Measurements from ENCODE around the gene IL1RN. TPM values are rescaled to one million over a fixed set of nuclear protein-coding genes. Genes with fewer than 3 reads are reported as not detected.

Gene IL1RN
- total and polyA plus RNA-seq, 10 of the 15 experiments (the other 5 are each of a cell fraction or from before 2014, with no cell fraction given), result 0.04 TPM; not detected in 7

DNA sequence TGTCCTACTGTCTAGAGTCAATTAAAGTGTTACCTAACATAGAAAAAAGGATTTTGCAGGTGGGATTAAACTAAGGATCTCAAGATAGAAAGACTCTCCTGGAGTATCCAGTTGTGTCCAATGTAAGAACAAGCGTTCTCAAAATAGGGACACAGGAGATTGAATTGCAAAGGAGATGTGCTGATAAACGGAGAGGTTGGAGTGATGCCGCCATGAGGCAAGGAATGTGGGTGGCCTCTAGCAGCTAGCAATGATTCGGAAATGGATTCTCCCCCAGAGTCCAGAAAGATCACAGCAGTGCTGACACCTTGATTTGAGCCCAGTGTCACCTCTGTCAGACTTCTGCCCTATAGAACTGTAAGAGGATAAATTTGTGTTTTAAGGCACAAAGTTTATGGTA, 24.1 kb upstream of the IL1RN start:
- no peaks in the 10 kb centered on the region; the same call in 2 of the 3 replicates for H3K9me3 ChIP-seq (replicated peaks; ENCODE audit: control insufficient read depth, insufficient read depth, low read length)
- H3K79me2 ChIP-seq (ENCODE audit: control insufficient read depth, insufficient read depth, low read length), result no peaks in the 10 kb centered on the region
- no peak overlapping the region for H3K4me2 ChIP-seq (ENCODE audit: control insufficient read depth, insufficient read depth)
- H4K20me1 ChIP-seq (ENCODE audit: control insufficient read depth, insufficient read depth), result no peaks in the 10 kb centered on the region
- H3K27ac ChIP-seq (ENCODE audit: control insufficient read depth, insufficient read depth), result no peak overlapping the region
- TF ChIP-seq CBFB (IDR thresholded peaks at IDR 0.05; ENCODE audit: low read depth) (no peak), KLF5 (IDR thresholded peaks at IDR 0.05; ENCODE audit: partially characterized antibody) (no peak)
- ChIA-PET SMC1A (ENCODE audit: uncharacterized antibody, unreplicated experiment) (no interaction called here), CTCF (no interaction called here), RAD21 (ENCODE audit: unreplicated experiment) (no interaction called here), POLR2A (no interaction called here)
- no peak for FAIRE-seq
- intact Hi-C loops (cut with micrococcal nuclease; ENCODE audit: unreplicated experiment), result no loop called here
- WGBS (ENCODE audit: insufficient coverage, insufficient replicate concordance, low lambda C conversion rate, missing lambda C conversion rate), result 40% methylated on average over 4 of the region's 4 CpGs
- no peak for ATAC-seq
- in situ Hi-C loops (cut with MboI), result no loop called here
- no peak overlapping the region for H3K9ac ChIP-seq (ENCODE audit: control insufficient read depth, insufficient read depth, low read length)
- no peak for DNase-seq (ENCODE audit: low read depth, low spot score)
- H2AFZ ChIP-seq (ENCODE audit: control insufficient read depth, low read depth, low read length), result no peak overlapping the region
- H3K27me3 ChIP-seq (replicated peaks in 1 of 2; ENCODE audit: control insufficient read depth in 2 of 2, insufficient read depth in 2 of 2, low read length in 1 of 2), result no peaks in the 10 kb centered on the region
- no peaks in the 10 kb centered on the region for H3K36me3 ChIP-seq (ENCODE audit: control insufficient read depth in 2 of 2, insufficient read depth in 2 of 2, low read length in 1 of 2)
- no TSS peak for BruUV-seq (replicated peaks)
- no peak overlapping the region for H3K4me3 ChIP-seq
- no peaks in the 10 kb centered on the region for H3K4me1 ChIP-seq (ENCODE audit: control insufficient read depth, insufficient read depth, low read length)

DNA sequence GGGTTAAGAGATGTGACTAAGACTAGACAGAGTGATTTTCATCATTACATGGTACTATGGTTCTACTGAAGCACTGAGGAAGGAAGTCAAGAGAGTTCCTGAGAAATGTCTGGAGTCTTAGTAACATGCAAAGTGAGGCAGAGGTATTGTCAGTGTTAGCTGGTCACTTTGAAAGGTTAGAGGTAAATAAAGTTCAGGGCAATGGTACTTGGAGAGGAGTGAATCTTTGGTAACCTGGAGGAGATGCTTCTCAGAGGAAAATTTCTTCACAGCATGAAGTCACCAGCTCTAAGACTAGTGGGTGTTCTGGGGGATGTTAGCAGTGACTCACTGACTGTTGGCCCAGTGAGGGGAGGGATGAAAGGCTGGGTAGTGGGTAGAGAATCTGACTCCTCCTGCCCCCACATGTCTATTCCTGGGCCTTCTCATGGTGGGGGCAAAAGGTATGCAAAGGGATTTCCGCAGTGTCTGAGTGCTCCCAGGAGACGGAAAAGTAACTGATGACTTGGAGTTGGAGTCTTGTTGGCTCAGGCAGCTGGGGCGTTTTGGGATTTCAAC, 23.3 kb upstream of the IL1RN start:
- SMC1A ChIA-PET (ENCODE audit: uncharacterized antibody, unreplicated experiment), result interaction anchor here (1.0 kb wide), 1 partner anchor 9 kb away, joined by 4 read pairs; no protein-coding TSS in a partner anchor
- Histone ChIP-seq H3K79me2 (ENCODE audit: control insufficient read depth, insufficient read depth, low read length) (no peaks in the 10 kb centered on the region), H3K27ac (ENCODE audit: control insufficient read depth, insufficient read depth) (no peak overlapping the region), H3K4me2 (ENCODE audit: control insufficient read depth, insufficient read depth) (no peak overlapping the region), H3K4me1 (ENCODE audit: control insufficient read depth, insufficient read depth, low read length) (no peaks in the 10 kb centered on the region), H4K20me1 (ENCODE audit: control insufficient read depth, insufficient read depth) (no peaks in the 10 kb centered on the region), H3K36me3 (ENCODE audit: control insufficient read depth in 2 of 2, insufficient read depth in 2 of 2, low read length in 1 of 2) (no peaks in the 10 kb centered on the region), H2AFZ (ENCODE audit: control insufficient read depth, low read depth, low read length) (no peak overlapping the region), H3K9ac (ENCODE audit: control insufficient read depth, insufficient read depth, low read length) (no peak overlapping the region), H3K9me3 (replicated peaks; ENCODE audit: control insufficient read depth, insufficient read depth, low read length) (no peaks in the 10 kb centered on the region; the same call in 2 of the 3 replicates), H3K27me3 (replicated peaks in 1 of 2; ENCODE audit: control insufficient read depth in 2 of 2, insufficient read depth in 2 of 2, low read length in 1 of 2) (no peaks in the 10 kb centered on the region), H3K4me3 (no peak overlapping the region)
- ATAC-seq, result no peak
- intact Hi-C loops (cut with micrococcal nuclease; ENCODE audit: unreplicated experiment) (no loop called here), in situ Hi-C loops (cut with MboI) (no loop called here)
- TF ChIP-seq ZSCAN29 (IDR thresholded peaks at IDR 0.05), result no peak
- no peak for TF ChIP-seq SREBF1 (IDR thresholded peaks at IDR 0.05; ENCODE audit: low read length)
- TF ChIP-seq CBX5 (IDR thresholded peaks at IDR 0.05; ENCODE audit: low read depth), result no peak
- TF ChIP-seq BCL11A (IDR thresholded peaks at IDR 0.05; ENCODE audit: low read depth, low read length), result no peak
- TF ChIP-seq, protein P1, sequence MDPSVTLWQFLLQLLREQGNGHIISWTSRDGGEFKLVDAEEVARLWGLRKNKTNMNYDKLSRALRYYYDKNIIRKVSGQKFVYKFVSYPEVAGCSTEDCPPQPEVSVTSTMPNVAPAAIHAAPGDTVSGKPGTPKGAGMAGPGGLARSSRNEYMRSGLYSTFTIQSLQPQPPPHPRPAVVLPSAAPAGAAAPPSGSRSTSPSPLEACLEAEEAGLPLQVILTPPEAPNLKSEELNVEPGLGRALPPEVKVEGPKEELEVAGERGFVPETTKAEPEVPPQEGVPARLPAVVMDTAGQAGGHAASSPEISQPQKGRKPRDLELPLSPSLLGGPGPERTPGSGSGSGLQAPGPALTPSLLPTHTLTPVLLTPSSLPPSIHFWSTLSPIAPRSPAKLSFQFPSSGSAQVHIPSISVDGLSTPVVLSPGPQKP (IDR thresholded peaks at IDR 0.05; ENCODE audit: low read depth, low read length), result no peak
- no peak for TF ChIP-seq ESRRA (IDR thresholded peaks at IDR 0.05; ENCODE audit: low read length)
- TF ChIP-seq ATF7 (IDR thresholded peaks at IDR 0.05; ENCODE audit: low read depth), result no peak
- no peak for TF ChIP-seq EZH2 (IDR thresholded peaks at IDR 0.05; ENCODE audit: borderline replicate concordance, control insufficient read depth, low read depth, low read length)
- no peak for TF ChIP-seq TARDBP (IDR thresholded peaks at IDR 0.05; ENCODE audit: borderline replicate concordance)
- no peak for FAIRE-seq
- no TSS peak for BruUV-seq (replicated peaks)
- POLR2A ChIA-PET, result no interaction called here
- 63% methylated on average over 3 of the region's 3 CpGs for WGBS (ENCODE audit: insufficient coverage, insufficient replicate concordance, low lambda C conversion rate, missing lambda C conversion rate)
- CTCF ChIA-PET, result interaction anchor here (1.1 kb wide), 2 partner anchors 24 to 25 kb away, joined by 3 read pairs; no protein-coding TSS in a partner anchor
- no peak for DNase-seq (ENCODE audit: low read depth, low spot score)
- RAD21 ChIA-PET (ENCODE audit: unreplicated experiment), result interaction anchor here (1.0 kb wide), 1 partner anchor 100 kb away, joined by 3 read pairs; no protein-coding TSS in a partner anchor

All from GM12878 (cell line).